ENCODE results near the gene SNX9. TPM values are rescaled to one million over a fixed set of nuclear protein-coding genes. Genes with fewer than 3 reads are reported as not detected.

Gene SNX9
- total and polyA plus RNA-seq, 2 of the 8 experiments (the other 6 are each of a cell fraction or from before 2014, with no cell fraction given), result 11.8 to 23.2 TPM

DNA sequence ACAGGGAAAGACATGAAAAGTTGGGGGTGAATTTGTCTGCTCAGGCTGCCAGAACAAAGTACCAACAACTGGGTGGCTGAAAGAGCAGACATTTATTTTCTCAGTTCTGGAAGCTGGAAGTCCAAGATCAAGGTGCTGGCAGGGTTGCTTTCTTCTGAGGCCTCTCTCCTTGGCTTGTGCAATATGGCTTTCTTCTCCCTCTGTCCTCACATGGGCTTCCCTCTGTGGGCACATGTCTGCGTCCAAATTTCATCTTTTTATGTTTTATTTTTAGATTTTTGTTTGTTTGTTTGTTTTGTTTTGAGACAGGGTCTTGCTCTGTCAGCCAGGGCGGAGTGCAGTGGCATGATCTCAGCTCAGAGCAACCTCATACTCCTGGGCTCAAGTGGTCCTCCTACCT, 152.4 kb downstream of the SNX9 start (continued):
- TF ChIP-seq CHD7 (IDR thresholded peaks at IDR 0.05; ENCODE audit: insufficient replicate concordance, low read length) (no peak), TBP (IDR thresholded peaks at IDR 0.05; ENCODE audit: low read depth, low read length) (no peak), SP1 (IDR thresholded peaks at IDR 0.05; ENCODE audit: low read depth, low read length) (no peak), RNF2 (IDR thresholded peaks at IDR 0.05; ENCODE audit: borderline replicate concordance, low read depth, low read length, missing control alignments, poor library complexity, severe bottlenecking) (no peak), FOSL1 (IDR thresholded peaks at IDR 0.05; ENCODE audit: insufficient read depth, low read depth, low read length) (no peak), PHF8 (conservative IDR thresholded peaks at IDR 0.05; ENCODE audit: low read depth, low read length) (no peak), SUZ12 (IDR thresholded peaks at IDR 0.05; ENCODE audit: low read length) (no peak)

Measured in H1 (cell line).